Panc1 (cell line): Measurements from ENCODE around the gene ZMYM2.

Source experiments
- CTCF ChIP-seq: fragments of 450-650 bp; IDR thresholded peaks from 2 replicates; pipeline ENCODE4 v1.5.1; 2017; ENCODE audit warnings: mild to moderate bottlenecking
- POLR2AphosphoS5 ChIP-seq: IDR thresholded peaks from 2 replicates; pipeline ENCODE4 v1.6.1; 2012; ENCODE audit warnings: mild to moderate bottlenecking, low read depth, low read length, moderate library complexity
- SIN3A ChIP-seq: IDR thresholded peaks from 2 replicates; pipeline ENCODE4 v1.6.1; 2012; ENCODE audit warnings: low read depth, mild to moderate bottlenecking, low read length, moderate library complexity, borderline replicate concordance; ENCODE audit not compliant: insufficient read depth
- TF ChIP-seq, protein P1 (sequence below), 2 experiments: IDR thresholded peaks; 2 replicates each; pipeline ENCODE4 v1.6.1; 2011 to 2012; ENCODE audit warnings: low read depth in 2 of 2, control low read depth in 1 of 2, low read length in 1 of 2, mild to moderate bottlenecking in 1 of 2, moderate library complexity in 1 of 2; ENCODE audit not compliant: insufficient read depth in 1 of 2

- TF ChIP-seq CTCF: no peak
- TF ChIP-seq POLR2AphosphoS5: no peak
- TF ChIP-seq, protein P1, sequence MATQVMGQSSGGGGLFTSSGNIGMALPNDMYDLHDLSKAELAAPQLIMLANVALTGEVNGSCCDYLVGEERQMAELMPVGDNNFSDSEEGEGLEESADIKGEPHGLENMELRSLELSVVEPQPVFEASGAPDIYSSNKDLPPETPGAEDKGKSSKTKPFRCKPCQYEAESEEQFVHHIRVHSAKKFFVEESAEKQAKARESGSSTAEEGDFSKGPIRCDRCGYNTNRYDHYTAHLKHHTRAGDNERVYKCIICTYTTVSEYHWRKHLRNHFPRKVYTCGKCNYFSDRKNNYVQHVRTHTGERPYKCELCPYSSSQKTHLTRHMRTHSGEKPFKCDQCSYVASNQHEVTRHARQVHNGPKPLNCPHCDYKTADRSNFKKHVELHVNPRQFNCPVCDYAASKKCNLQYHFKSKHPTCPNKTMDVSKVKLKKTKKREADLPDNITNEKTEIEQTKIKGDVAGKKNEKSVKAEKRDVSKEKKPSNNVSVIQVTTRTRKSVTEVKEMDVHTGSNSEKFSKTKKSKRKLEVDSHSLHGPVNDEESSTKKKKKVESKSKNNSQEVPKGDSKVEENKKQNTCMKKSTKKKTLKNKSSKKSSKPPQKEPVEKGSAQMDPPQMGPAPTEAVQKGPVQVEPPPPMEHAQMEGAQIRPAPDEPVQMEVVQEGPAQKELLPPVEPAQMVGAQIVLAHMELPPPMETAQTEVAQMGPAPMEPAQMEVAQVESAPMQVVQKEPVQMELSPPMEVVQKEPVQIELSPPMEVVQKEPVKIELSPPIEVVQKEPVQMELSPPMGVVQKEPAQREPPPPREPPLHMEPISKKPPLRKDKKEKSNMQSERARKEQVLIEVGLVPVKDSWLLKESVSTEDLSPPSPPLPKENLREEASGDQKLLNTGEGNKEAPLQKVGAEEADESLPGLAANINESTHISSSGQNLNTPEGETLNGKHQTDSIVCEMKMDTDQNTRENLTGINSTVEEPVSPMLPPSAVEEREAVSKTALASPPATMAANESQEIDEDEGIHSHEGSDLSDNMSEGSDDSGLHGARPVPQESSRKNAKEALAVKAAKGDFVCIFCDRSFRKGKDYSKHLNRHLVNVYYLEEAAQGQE (IDR thresholded peaks at IDR 0.05; ENCODE audit: insufficient read depth in 1 of 2, low read depth in 2 of 2, low read length in 1 of 2): no peak
- no peak for TF ChIP-seq SIN3A
These were observed 171.5 kb downstream of the ZMYM2 start for GRCh38 chr13:20130012-20130411.
